HUES6 (cell line): Measurements from ENCODE around the gene SLCO3A1.

Source experiments
- H3K27ac ChIP-seq: 2 replicates; pipeline ENCODE4 v1.7.0; 2013; ENCODE audit warnings: low read depth, mild to moderate bottlenecking, low read length, inconsistent platforms
- H3K27me3 ChIP-seq: 2 replicates; pipeline ENCODE4 v1.6.1; 2013; ENCODE audit warnings: low read length; ENCODE audit not compliant: control insufficient read depth, insufficient read depth
- H3K36me3 ChIP-seq: 2 replicates; pipeline ENCODE4 v1.6.1; 2013; ENCODE audit warnings: low read length; ENCODE audit not compliant: control insufficient read depth, insufficient read depth
- H3K4me1 ChIP-seq: 2 replicates; pipeline ENCODE4 v1.6.1; 2013; ENCODE audit warnings: low read length; ENCODE audit not compliant: control insufficient read depth, insufficient read depth
- H3K4me3 ChIP-seq: 2 replicates; pipeline ENCODE4 v1.5.1; 2013; ENCODE audit warnings: low read depth, low read length
- H3K9ac ChIP-seq: one replicate; pipeline ENCODE4 v1.6.1; 2013; ENCODE audit warnings: mild to moderate bottlenecking, low read length
- H3K9me3 ChIP-seq: 2 replicates; pipeline ENCODE4 v1.6.1; 2013; ENCODE audit warnings: low read depth, low read length; ENCODE audit not compliant: control insufficient read depth, insufficient read depth

SLCO3A1 gene

DNA sequence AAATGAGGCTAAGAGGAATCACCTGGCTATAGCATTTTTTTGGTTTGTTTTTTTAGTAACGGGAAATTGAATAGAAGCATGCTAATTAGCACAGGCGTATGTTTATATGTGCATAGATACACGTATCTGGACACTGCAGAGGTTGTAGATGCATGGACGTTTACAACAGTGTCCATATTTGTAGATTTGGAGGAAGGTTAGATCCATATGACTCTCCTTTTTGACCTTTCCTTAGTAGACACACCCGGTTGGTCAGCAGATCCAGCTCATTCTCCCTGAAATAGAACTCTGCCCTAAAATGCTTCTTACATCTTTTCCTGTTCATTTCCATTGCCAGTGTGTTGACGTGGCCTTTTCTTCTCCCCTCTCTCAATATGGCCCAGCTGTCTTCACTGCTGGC, 60.1 kb downstream of the SLCO3A1 start:
- H3K9ac ChIP-seq = no peak overlapping the region
- no peaks in the 10 kb centered on the region for H3K9me3 ChIP-seq
- H3K36me3 ChIP-seq = no peaks in the 10 kb centered on the region
- H3K27ac ChIP-seq = no peak overlapping the region
- no peak overlapping the region for H3K4me3 ChIP-seq
- H3K4me1 ChIP-seq = 0 out of 2 replicates have a peak, but pooled peaks cover 6% of the 10 kb centered on the region
- no peaks in the 10 kb centered on the region for H3K27me3 ChIP-seq

DNA sequence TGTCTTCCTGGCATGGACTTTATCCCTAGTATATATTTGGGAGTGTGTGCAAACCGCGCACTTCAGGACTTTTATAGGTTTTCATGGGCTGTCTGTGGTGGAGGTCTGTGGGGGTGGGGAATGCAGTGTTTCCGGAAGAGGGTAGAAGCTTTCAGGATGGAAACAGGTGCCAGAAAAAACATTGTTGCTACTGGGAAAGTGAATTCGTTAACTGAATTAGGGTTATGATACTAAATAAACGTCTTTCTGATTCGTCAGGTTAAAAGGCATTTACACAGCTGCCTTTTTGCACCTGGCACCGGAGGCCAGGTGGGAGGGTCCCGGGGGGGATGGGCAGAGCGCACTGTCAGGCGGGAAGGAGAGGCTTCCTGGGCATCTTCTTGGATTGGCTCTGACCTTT, 62.1 kb downstream of the SLCO3A1 start:
- no peaks in the 10 kb centered on the region for H3K9me3 ChIP-seq
- H3K36me3 ChIP-seq = no peaks in the 10 kb centered on the region
- no peak overlapping the region for H3K4me3 ChIP-seq
- H3K27me3 ChIP-seq = no peaks in the 10 kb centered on the region
- no peak overlapping the region for H3K9ac ChIP-seq
- no peak overlapping the region for H3K27ac ChIP-seq
- H3K4me1 ChIP-seq = no peaks in the 10 kb centered on the region

DNA sequence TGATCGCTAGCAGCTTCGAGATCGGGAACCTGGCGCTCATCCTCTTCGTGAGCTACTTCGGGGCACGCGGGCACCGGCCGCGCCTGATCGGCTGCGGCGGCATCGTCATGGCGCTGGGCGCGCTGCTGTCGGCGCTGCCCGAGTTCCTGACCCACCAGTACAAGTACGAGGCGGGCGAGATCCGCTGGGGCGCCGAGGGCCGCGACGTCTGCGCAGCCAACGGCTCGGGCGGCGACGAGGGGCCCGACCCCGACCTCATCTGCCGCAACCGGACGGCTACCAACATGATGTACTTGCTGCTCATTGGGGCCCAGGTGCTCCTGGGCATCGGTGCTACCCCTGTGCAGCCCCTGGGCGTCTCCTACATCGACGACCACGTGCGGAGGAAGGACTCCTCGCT, 62.5 kb downstream of the SLCO3A1 start:
- Histone ChIP-seq H3K9ac (no peak overlapping the region), H3K36me3 (no peaks in the 10 kb centered on the region), H3K27me3 (no peaks in the 10 kb centered on the region), H3K27ac (no peak overlapping the region), H3K9me3 (no peaks in the 10 kb centered on the region), H3K4me1 (no peaks in the 10 kb centered on the region), H3K4me3 (no peak overlapping the region)

DNA sequence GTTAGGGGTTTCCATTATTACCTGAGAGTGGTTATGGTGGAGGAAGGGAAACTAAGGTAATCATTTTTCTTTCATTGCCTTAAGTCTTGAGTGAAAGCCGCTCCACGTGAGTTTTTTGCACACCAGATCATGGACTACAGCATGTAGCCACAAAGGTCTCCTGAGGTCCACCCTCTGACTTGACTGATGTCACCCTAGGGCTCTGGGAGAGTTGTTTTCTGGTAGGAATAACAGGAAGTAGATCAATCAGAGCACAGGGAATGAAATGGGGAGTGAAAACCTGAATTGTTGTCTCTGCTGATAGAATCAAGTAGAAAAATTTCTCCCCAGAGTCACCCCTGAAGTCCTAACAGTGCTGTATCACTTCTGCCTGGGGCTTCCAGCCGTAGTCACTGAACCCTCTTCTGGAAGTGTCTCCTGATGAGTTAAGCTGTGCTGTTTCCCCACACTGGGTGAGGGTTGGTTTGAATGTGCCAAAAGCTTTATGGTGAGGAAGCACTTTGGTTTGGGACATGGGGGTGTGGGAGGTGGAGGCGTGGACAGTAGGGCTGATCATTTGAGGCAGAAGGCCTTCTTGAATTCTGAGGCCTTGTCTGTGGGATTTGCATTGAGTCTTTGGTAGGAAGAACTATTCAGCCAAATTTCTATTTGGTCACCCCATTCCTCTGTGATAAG, 64.3 kb downstream of the SLCO3A1 start:
- Histone ChIP-seq H3K4me1 (no peaks in the 10 kb centered on the region), H3K9me3 (no peaks in the 10 kb centered on the region), H3K4me3 (no peak overlapping the region), H3K36me3 (no peaks in the 10 kb centered on the region), H3K9ac (no peak overlapping the region), H3K27ac (no peak overlapping the region), H3K27me3 (no peaks in the 10 kb centered on the region)

DNA sequence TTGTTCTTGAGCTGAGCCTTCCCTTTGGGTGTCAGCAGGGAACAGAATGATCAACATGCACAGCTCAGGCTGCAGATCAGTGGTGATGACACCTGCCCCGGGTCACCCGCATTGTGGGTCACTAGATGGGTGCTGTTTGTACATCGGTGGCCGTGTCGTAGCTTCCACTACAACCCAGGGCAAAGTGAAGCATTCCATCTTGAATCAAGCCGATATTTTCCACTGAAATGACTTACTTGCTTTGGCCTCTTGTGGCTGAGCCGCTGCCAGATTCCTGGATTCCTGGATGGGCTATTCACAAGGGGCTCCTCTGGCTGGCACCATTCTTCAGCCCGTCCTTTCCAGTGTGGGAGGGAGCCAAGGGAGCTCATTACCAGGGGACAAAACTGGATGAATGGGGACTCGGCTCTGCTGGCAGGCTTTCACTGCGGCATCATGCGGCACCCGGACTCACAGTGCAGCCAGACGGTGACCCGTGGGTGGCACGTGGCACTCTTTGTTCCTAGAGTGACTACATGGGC, 65.6 kb downstream of the SLCO3A1 start:
- Histone ChIP-seq H3K9me3 (no peaks in the 10 kb centered on the region), H3K36me3 (no peaks in the 10 kb centered on the region), H3K9ac (no peak overlapping the region), H3K4me3 (no peak overlapping the region), H3K27ac (no peak overlapping the region), H3K4me1 (peaks cover 4% of the 10 kb centered on the region; the same call in 1 of the 2 replicates), H3K27me3 (no peaks in the 10 kb centered on the region)

DNA sequence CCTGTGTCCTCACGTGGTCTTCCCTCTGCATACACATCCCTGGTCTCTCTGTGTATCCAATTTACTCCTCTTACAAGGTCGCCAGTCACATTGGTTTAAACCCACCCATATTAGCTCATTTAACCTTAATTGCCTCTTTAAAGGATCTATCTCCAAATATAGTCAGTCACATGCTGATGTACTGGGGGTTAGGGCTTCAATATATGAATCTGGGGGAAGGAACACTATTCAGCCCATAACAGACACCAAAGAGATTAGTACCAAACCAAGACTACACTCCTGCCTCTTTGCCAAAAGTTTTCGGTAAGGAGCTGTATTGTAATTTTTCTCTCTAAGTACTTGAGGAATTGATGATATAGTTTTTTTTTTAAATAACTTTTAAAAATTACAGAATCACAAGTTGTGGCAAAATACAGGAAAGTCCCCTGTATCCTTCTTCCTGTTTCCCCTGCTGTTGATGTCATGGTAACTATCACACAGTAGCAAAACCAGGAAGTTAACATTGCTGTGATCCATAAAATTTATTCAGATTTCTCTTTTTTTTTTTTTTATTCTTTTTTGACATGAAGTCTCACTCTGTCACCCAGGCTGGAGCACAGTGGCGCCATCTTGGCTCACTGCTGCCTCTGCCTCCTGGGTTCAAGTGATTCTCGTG, 67.8 kb downstream of the SLCO3A1 start:
- Histone ChIP-seq H3K27ac (no peak overlapping the region), H3K36me3 (no peaks in the 10 kb centered on the region), H3K27me3 (no peaks in the 10 kb centered on the region), H3K4me3 (no peak overlapping the region), H3K4me1 (peaks cover 5% of the 10 kb centered on the region; the same call in 1 of the 2 replicates), H3K9me3 (no peaks in the 10 kb centered on the region), H3K9ac (no peak overlapping the region)

GRCh38 chr15:91921843-91922198, 68.3 kb downstream of the SLCO3A1 start:
- no peak overlapping the region for H3K27ac ChIP-seq
- H3K9ac ChIP-seq = no peak overlapping the region
- H3K4me1 ChIP-seq = peaks cover 8% of the 10 kb centered on the region; the same call in 1 of the 2 replicates
- H3K9me3 ChIP-seq = no peaks in the 10 kb centered on the region
- no peak overlapping the region for H3K4me3 ChIP-seq
- H3K36me3 ChIP-seq = no peaks in the 10 kb centered on the region
- H3K27me3 ChIP-seq = no peaks in the 10 kb centered on the region

GRCh38 chr15:91922646-91923547, 69.4 kb downstream of the SLCO3A1 start:
- H3K4me1 ChIP-seq = peaks cover 17% of the 10 kb centered on the region
- H3K36me3 ChIP-seq = no peaks in the 10 kb centered on the region
- H3K9ac ChIP-seq = no peak overlapping the region
- H3K27me3 ChIP-seq = no peaks in the 10 kb centered on the region
- no peak overlapping the region for H3K27ac ChIP-seq
- H3K9me3 ChIP-seq = no peaks in the 10 kb centered on the region
- no peak overlapping the region for H3K4me3 ChIP-seq

DNA sequence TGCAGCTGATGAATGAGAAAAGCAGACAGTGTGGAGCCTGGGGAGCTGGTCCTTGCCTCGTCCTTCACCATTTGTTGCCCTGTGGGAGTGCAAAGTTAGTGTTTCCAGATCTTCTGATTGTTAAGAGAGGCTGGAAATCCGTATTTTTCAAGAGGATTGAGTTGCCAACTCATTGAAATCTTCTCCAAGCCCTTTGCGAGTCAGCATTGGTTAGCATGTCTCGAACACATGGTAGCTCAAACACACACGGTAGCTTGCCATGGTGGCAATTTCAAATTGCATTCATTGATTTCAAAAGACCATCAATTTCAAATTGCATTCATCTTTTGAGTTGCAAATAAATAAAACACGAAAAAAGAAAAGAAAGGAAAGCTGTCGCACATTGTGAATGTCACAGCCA, 70.7 kb downstream of the SLCO3A1 start:
- no peak overlapping the region for H3K9ac ChIP-seq
- H3K36me3 ChIP-seq = no peaks in the 10 kb centered on the region
- no peaks in the 10 kb centered on the region for H3K27me3 ChIP-seq
- peaks cover 18% of the 10 kb centered on the region for H3K4me1 ChIP-seq
- H3K27ac ChIP-seq = no peak overlapping the region
- H3K4me3 ChIP-seq = no peak overlapping the region
- no peaks in the 10 kb centered on the region for H3K9me3 ChIP-seq

DNA sequence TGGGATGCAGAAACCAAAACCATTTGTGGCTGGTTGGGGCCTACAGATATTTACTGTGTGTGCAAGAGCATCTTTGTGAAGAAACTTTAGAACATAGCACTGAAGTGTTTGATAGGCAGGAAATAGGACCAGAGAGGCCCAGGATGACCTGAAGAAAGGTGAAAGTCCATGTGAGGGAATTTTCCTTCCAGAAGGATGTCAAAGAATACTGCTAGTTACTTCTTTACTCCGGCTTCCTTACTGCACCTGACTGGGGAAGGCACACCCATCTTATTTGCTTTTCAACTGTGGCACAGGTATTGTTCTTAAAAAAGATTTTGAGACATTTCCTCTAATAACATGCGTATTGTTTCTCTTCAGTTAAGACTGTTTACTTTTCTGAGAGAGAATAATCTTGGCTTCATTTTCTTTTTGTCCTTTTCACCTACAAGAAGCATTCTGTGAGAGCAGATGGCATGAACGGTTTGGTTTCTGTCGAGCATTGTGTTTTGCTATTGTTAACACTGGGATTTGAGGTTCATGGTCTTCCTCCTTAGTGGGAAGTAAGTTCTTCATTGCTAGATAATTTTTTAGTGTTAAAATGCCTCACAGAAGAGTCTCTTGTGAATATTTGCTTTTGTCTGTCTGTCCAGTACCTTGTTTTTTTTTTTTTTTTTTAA, 71.5 kb downstream of the SLCO3A1 start:
- Histone ChIP-seq H3K4me1 (peaks cover 18% of the 10 kb centered on the region), H3K9me3 (no peaks in the 10 kb centered on the region), H3K27ac (no peak overlapping the region), H3K4me3 (no peak overlapping the region), H3K36me3 (no peaks in the 10 kb centered on the region), H3K27me3 (no peaks in the 10 kb centered on the region), H3K9ac (no peak overlapping the region)
